CD4-positive, alpha-beta T cell (primary cell): ENCODE data around the gene ANKRD9. TPM values are rescaled to one million over a fixed set of nuclear protein-coding genes. Genes with fewer than 3 reads are reported as not detected.

Experiments
- ATAC-seq: fragments of 200-7000 bp; cut with Tn5 transposase; one replicate; pipeline ENCODE4 v1.10.0; 2022; ENCODE audit warnings: mild to moderate bottlenecking; ENCODE audit not compliant: poor library complexity
- CTCF ChIA-PET: fragments of 350-600 bp; sonication (Branson Sonifier 250); formaldehyde crosslinking; loops from one replicate; lab custom pipeline; 2021; ENCODE audit warnings: antibody characterized with exemption, inconsistent platforms; lab: Charles Lee
- POLR2A ChIA-PET: fragments of 350-600 bp; sonication (Branson Sonifier 250); formaldehyde crosslinking; loops from one replicate; lab custom pipeline; 2021; ENCODE audit warnings: antibody characterized with exemption, inconsistent platforms; lab: Charles Lee
- DNase-seq, 14 experiments: peaks; one replicate each; pipeline ENCODE4 v3.0.0-alpha.2; 2013 to 2020; ENCODE audit warnings: mixed read lengths in 2 of 14
- H3K27ac ChIP-seq, 2 donors: one replicate each; pipeline versions ENCODE4 v1.5.1 to v1.7.0; 2013; ENCODE audit warnings: low read length in 2 of 2, low read depth in 1 of 2, mild to moderate bottlenecking in 1 of 2
- H3K27me3 ChIP-seq, 2 experiments: 1 replicate in 1 of 2; 2 replicates in 1 of 2; pipeline versions ENCODE4 v1.6.1 to v1.7.0; 2013; ENCODE audit warnings: low read length in 2 of 2, control low read depth in 1 of 2, mild to moderate bottlenecking in 1 of 2, moderate library complexity in 1 of 2; ENCODE audit not compliant: insufficient read depth in 2 of 2, control insufficient read depth in 1 of 2
- H3K36me3 ChIP-seq: one replicate; pipeline ENCODE4 v1.6.1; 2013; ENCODE audit warnings: low read length, control low read depth; ENCODE audit not compliant: insufficient read depth
- H3K4me1 ChIP-seq: one replicate; pipeline ENCODE4 v1.6.1; 2013; ENCODE audit warnings: low read length, control low read depth; ENCODE audit not compliant: insufficient read depth
- H3K4me3 ChIP-seq: one replicate; pipeline ENCODE4 v1.5.1; 2013; ENCODE audit warnings: mild to moderate bottlenecking, low read length, moderate library complexity
- H3K9me3 ChIP-seq, 2 experiments: 1 replicate in 1 of 2; 2 replicates in 1 of 2; pipeline versions ENCODE4 v1.6.1 to v1.7.0; 2013; ENCODE audit warnings: low read length in 2 of 2, mild to moderate bottlenecking in 2 of 2, control low read depth in 1 of 2, moderate library complexity in 1 of 2; ENCODE audit not compliant: control insufficient read depth in 1 of 2, insufficient read depth in 1 of 2
- H3K27ac Mint-ChIP-seq: one replicate; pipeline ENCODE4 v1.8.0; 2020; ENCODE audit warnings: mixed read lengths
- H3K27me3 Mint-ChIP-seq: one replicate; pipeline ENCODE4 v1.8.0; 2021; ENCODE audit warnings: mixed read lengths
- H3K36me3 Mint-ChIP-seq: one replicate; pipeline ENCODE4 v1.8.0; 2021; ENCODE audit warnings: low read depth, mixed read lengths
- H3K4me1 Mint-ChIP-seq: one replicate; pipeline ENCODE4 v1.8.0; 2021; ENCODE audit warnings: low read depth, mixed read lengths
- H3K4me3 Mint-ChIP-seq: one replicate; pipeline ENCODE4 v1.8.0; 2020; ENCODE audit warnings: mild to moderate bottlenecking, mixed read lengths
- H3K9me3 Mint-ChIP-seq: one replicate; pipeline ENCODE4 v1.8.0; 2020; ENCODE audit warnings: mixed read lengths
- intact Hi-C, 2 experiments: fragments of 100-400 bp; cut with DNase I in 1 of 2; cut with micrococcal nuclease in 1 of 2; formaldehyde crosslinking; loops; one replicate each; pipeline versions ENCODE4 v1.15.1 to v1.9.0; 2023 to 2025; cut with DNase I, micrococcal nuclease
- total RNA-seq, 174 experiments: library from RNA in 2 of 174; stranded (reverse) in 2 of 174; gene quantifications; one replicate each; pipeline ENCODE4 v1.2.3 and lab custom pipeline; 2021 to 2026
- TF ChIP-seq, protein P1 (sequence below): fragments of 200-600 bp; IDR thresholded peaks from one replicate; pipeline ENCODE4 v1.8.0; 2022; ENCODE audit warnings: antibody characterized with exemption, mild to moderate bottlenecking

The ANKRD9 gene
- total RNA-seq, 2 experiments from 2014 or later, result 4.4 to 5.5 TPM

GRCh38 chr14:102474934-102475333 lies 34.6 kb downstream of the ANKRD9 start:
- no peak overlapping the region for H3K27ac Mint-ChIP-seq

GRCh38 chr14:102473559-102473958 lies 36.0 kb downstream of the ANKRD9 start:
- Mint-ChIP-seq H3K4me1 (peaks cover 14% of the 10 kb centered on the region), H3K36me3 (peaks cover 25% of the 10 kb centered on the region), H3K27ac (no peak overlapping the region), H3K27me3 (no peaks in the 10 kb centered on the region), H3K9me3 (no peaks in the 10 kb centered on the region), H3K4me3 (no peak overlapping the region)
- no peak for ATAC-seq
- no peaks in the 10 kb centered on the region for H3K9me3 ChIP-seq
- intact Hi-C loops, result no loop called here
- H3K4me1 ChIP-seq, result peaks cover 6% of the 10 kb centered on the region
- H3K27me3 ChIP-seq, result no peaks in the 10 kb centered on the region
- H3K27ac ChIP-seq, result no peak overlapping the region
- no peak for DNase-seq
- TF ChIP-seq, protein P1, sequence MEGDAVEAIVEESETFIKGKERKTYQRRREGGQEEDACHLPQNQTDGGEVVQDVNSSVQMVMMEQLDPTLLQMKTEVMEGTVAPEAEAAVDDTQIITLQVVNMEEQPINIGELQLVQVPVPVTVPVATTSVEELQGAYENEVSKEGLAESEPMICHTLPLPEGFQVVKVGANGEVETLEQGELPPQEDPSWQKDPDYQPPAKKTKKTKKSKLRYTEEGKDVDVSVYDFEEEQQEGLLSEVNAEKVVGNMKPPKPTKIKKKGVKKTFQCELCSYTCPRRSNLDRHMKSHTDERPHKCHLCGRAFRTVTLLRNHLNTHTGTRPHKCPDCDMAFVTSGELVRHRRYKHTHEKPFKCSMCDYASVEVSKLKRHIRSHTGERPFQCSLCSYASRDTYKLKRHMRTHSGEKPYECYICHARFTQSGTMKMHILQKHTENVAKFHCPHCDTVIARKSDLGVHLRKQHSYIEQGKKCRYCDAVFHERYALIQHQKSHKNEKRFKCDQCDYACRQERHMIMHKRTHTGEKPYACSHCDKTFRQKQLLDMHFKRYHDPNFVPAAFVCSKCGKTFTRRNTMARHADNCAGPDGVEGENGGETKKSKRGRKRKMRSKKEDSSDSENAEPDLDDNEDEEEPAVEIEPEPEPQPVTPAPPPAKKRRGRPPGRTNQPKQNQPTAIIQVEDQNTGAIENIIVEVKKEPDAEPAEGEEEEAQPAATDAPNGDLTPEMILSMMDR, result no peak
- peaks cover 3% of the 10 kb centered on the region for H3K36me3 ChIP-seq
- no peak overlapping the region for H3K4me3 ChIP-seq
- ChIA-PET CTCF (no interaction called here), POLR2A (no interaction called here)

More at GRCh38 chr14:102474934-102475333, 34.6 kb downstream of the ANKRD9 start:
- ChIA-PET CTCF (no interaction called here), POLR2A (no interaction called here)
- Mint-ChIP-seq H3K4me3 (no peak overlapping the region), H3K4me1 (peaks cover 14% of the 10 kb centered on the region), H3K36me3 (peaks cover 16% of the 10 kb centered on the region), H3K9me3 (no peaks in the 10 kb centered on the region), H3K27me3 (no peaks in the 10 kb centered on the region)
- TF ChIP-seq, protein P1, result no peak
- H3K4me1 ChIP-seq, result peaks cover 7% of the 10 kb centered on the region
- intact Hi-C loops, result no loop called here
- DNase-seq (no peak), ATAC-seq (no peak)
- peaks cover 3% of the 10 kb centered on the region for H3K36me3 ChIP-seq
- no peak overlapping the region for H3K4me3 ChIP-seq
- H3K27me3 ChIP-seq, result no peaks in the 10 kb centered on the region
- H3K9me3 ChIP-seq, result no peaks in the 10 kb centered on the region
- H3K27ac ChIP-seq, result no peak overlapping the region

DNA sequence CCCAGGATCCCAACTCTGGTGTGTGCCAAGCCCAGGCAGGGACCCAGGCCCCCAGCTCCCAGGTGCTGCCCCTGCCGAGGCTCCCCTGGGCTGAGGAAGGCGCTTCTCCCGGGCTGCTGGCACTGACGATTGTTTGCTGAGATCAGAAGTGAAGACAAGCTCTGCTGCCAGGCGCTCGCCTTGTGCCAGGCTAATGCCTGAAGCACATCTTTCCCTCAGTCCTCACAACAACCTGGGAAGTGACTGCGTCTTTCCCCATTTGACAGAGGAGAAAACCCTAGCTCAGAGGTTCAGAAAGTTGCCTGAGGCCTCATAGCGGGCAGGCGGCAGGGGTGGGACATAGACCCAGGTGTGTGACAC lies 36.8 kb downstream of the ANKRD9 start:
- no peak overlapping the region for H3K27ac ChIP-seq
- no peaks in the 10 kb centered on the region for H3K9me3 ChIP-seq
- POLR2A ChIA-PET, result no interaction called here
- Mint-ChIP-seq H3K27ac (no peak overlapping the region), H3K4me3 (no peak overlapping the region), H3K36me3 (peaks cover 31% of the 10 kb centered on the region), H3K4me1 (peaks cover 14% of the 10 kb centered on the region), H3K9me3 (no peaks in the 10 kb centered on the region), H3K27me3 (no peaks in the 10 kb centered on the region)
- no peak overlapping the region for H3K4me3 ChIP-seq
- peaks cover 6% of the 10 kb centered on the region for H3K4me1 ChIP-seq
- peaks cover 3% of the 10 kb centered on the region for H3K36me3 ChIP-seq
- DNase-seq (no peak), ATAC-seq (no peak)
- CTCF ChIA-PET, result no interaction called here
- intact Hi-C loops, result no loop called here
- no peaks in the 10 kb centered on the region for H3K27me3 ChIP-seq
- TF ChIP-seq, protein P1, result no peak
